M059J (cell line): ENCODE results near the gene SBF2. TPM values are rescaled to one million over a fixed set of nuclear protein-coding genes. Genes with fewer than 3 reads are reported as not detected.

Source experiments
- DNase-seq: peaks from one replicate; pipeline ENCODE4 v3.0.0-alpha.2; 2012; ENCODE audit warnings: low read depth
- total RNA-seq: library from RNA; depleted of rRNA; stranded (reverse); fragments of >200 nt; shearing (Covaris generic); gene quantifications from 2 replicates; pipeline ENCODE4 v1.2.3, GENCODE V29; 2014

Gene SBF2
- total RNA-seq, 1 experiment from 2014 or later, result 30.5 TPM

GRCh38 chr11:9817191-9817590 is 476.8 kb downstream of the SBF2 start:
- no peak for DNase-seq

- DNase-seq, result peak; percentile 90
These were observed 478.4 kb downstream of the SBF2 start for GRCh38 chr11:9815486-9816136.

- DNase-seq, result no peak
These were observed 479.9 kb downstream of the SBF2 start for GRCh38 chr11:9814108-9814507.

GRCh38 chr11:9808943-9809342 is 485.1 kb downstream of the SBF2 start:
- peak; percentile 81 for DNase-seq

GRCh38 chr11:9806946-9807687 is 486.9 kb downstream of the SBF2 start:
- no peak for DNase-seq

GRCh38 chr11:9804419-9804902 is 489.6 kb downstream of the SBF2 start:
- DNase-seq, result no peak

GRCh38 chr11:9803685-9804418 is 490.2 kb downstream of the SBF2 start:
- no peak for DNase-seq

- peak; percentile 44 for DNase-seq
These were observed 491.6 kb downstream of the SBF2 start for GRCh38 chr11:9802291-9802861.

- peak; percentile 66 for DNase-seq
These were observed 494.1 kb downstream of the SBF2 start for GRCh38 chr11:9799886-9800285.

GRCh38 chr11:9797300-9797699 is 496.7 kb downstream of the SBF2 start:
- DNase-seq, result no peak

- DNase-seq, result no peak
These were observed 497.2 kb downstream of the SBF2 start for GRCh38 chr11:9796854-9797253.

- no peak for DNase-seq
These were observed 497.8 kb downstream of the SBF2 start for GRCh38 chr11:9796266-9796665.

GRCh38 chr11:9790703-9791102 is 503.3 kb downstream of the SBF2 start:
- DNase-seq, result no peak

GRCh38 chr11:9789910-9790309 is 504.1 kb downstream of the SBF2 start:
- DNase-seq, result no peak

- DNase-seq, result peak; percentile 98
These were observed 506.0 kb downstream of the SBF2 start for GRCh38 chr11:9787981-9788521.

GRCh38 chr11:9787260-9787659 is 506.8 kb downstream of the SBF2 start:
- DNase-seq, result peak; percentile 85

GRCh38 chr11:9784602-9785315 is 509.3 kb downstream of the SBF2 start:
- DNase-seq, result no peak

- no peak for DNase-seq
These were observed 510.0 kb downstream of the SBF2 start for GRCh38 chr11:9783986-9784385.

- no peak for DNase-seq
These were observed 513.1 kb downstream of the SBF2 start for GRCh38 chr11:9780929-9781328.

- no peak for DNase-seq
These were observed 516.5 kb downstream of the SBF2 start for GRCh38 chr11:9777525-9777924.

GRCh38 chr11:9777066-9777465 is 517.0 kb downstream of the SBF2 start:
- no peak for DNase-seq
